Fibroblast of skin of left quadriceps (primary cell): Measurements from ENCODE around the gene MICAL1.
A peak's percentile ranks its signal among the peaks of the same experiment; 100 is the strongest.

Experiments
- DNase-seq, 2 experiments: peaks; one replicate each; pipeline ENCODE4 v3.0.0-alpha.2; 2013; ENCODE audit warnings: low read depth in 2 of 2

The MICAL1 gene

GRCh38 chr6:109455437-109456110 lies at the start of gene MICAL1:
Gene MICAL1 (minus strand): TSS chr6:109455772. CDS start chr6:109454196, 1,576 bp downstream.
- no peak for DNase-seq

- DNase-seq: no peak
Measured at GRCh38 chr6:109503327-109504224, 48.0 kb upstream of the MICAL1 start.

- no peak for DNase-seq
Measured at GRCh38 chr6:109498936-109499335, 43.4 kb upstream of the MICAL1 start.

GRCh38 chr6:109498052-109498451 lies 42.5 kb upstream of the MICAL1 start:
- DNase-seq: no peak

- DNase-seq: no peak
Measured at GRCh38 chr6:109496036-109496772, 40.6 kb upstream of the MICAL1 start.

- DNase-seq: no peak
Measured at GRCh38 chr6:109493865-109494264, 38.3 kb upstream of the MICAL1 start.

GRCh38 chr6:109491207-109491938 lies 35.8 kb upstream of the MICAL1 start:
- no peak for DNase-seq

- no peak for DNase-seq
Measured at GRCh38 chr6:109490713-109491112, 35.1 kb upstream of the MICAL1 start.

GRCh38 chr6:109488001-109488400 lies 32.4 kb upstream of the MICAL1 start:
- no peak for DNase-seq

GRCh38 chr6:109486068-109486467 lies 30.5 kb upstream of the MICAL1 start:
- DNase-seq: no peak

GRCh38 chr6:109485266-109485935 lies 29.8 kb upstream of the MICAL1 start:
- DNase-seq: no peak

- no peak for DNase-seq
Measured at GRCh38 chr6:109484122-109484521, 28.6 kb upstream of the MICAL1 start.

- no peak for DNase-seq
Measured at GRCh38 chr6:109483735-109484057, 28.1 kb upstream of the MICAL1 start.

GRCh38 chr6:109482905-109483734 lies 27.5 kb upstream of the MICAL1 start, which contains the start of gene ZBTB24:
Gene ZBTB24 (minus strand): TSS chr6:109483219. CDS start chr6:109482026, 1,193 bp downstream.
- DNase-seq: peak; percentile 75

GRCh38 chr6:109480993-109481480 lies 25.5 kb upstream of the MICAL1 start:
- DNase-seq: no peak

- DNase-seq: no peak
Measured at GRCh38 chr6:109478841-109479624, 23.5 kb upstream of the MICAL1 start.

GRCh38 chr6:109478222-109478805 lies 22.7 kb upstream of the MICAL1 start:
- peak in 1 of 2 experiments; percentile 53 for DNase-seq

GRCh38 chr6:109477725-109478124 lies 22.2 kb upstream of the MICAL1 start:
- no peak for DNase-seq

GRCh38 chr6:109477184-109477583 lies 21.6 kb upstream of the MICAL1 start:
- DNase-seq: no peak
